CD8-positive, alpha-beta memory T cell (primary cell): ENCODE measurements around the gene DCAF12. TPM values are rescaled to one million over a fixed set of nuclear protein-coding genes. Genes with fewer than 3 reads are reported as not detected.
"Not testable (repeated sequence)": the region's sequence is repeated elsewhere in the genome, so short reads cannot be mapped to it uniquely, and the experiment has no call there.

Source experiments
- CTCF ChIA-PET: fragments of 350-600 bp; sonication (Branson Sonifier 250); formaldehyde crosslinking; loops from one replicate; lab custom pipeline; 2021; ENCODE audit warnings: antibody characterized with exemption; lab: Charles Lee
- POLR2A ChIA-PET: fragments of 350-600 bp; sonication (Branson Sonifier 250); formaldehyde crosslinking; loops from one replicate; lab custom pipeline; 2021; ENCODE audit warnings: antibody characterized with exemption; lab: Charles Lee
- DNase-seq, 5 donors: peaks; one replicate each; pipeline versions ENCODE4 v3.0.0 to v3.0.0-alpha.2; 2020 to 2022; ENCODE audit warnings: mixed read lengths in 1 of 5
- H3K27ac ChIP-seq: one replicate; pipeline ENCODE4 v1.7.0; 2013; ENCODE audit warnings: low read depth, mild to moderate bottlenecking, low read length, moderate library complexity
- H3K27me3 ChIP-seq: 2 replicates; pipeline ENCODE4 v1.7.0; 2013; ENCODE audit warnings: low read length, mild to moderate bottlenecking; ENCODE audit not compliant: insufficient read depth, poor library complexity, severe bottlenecking
- H3K36me3 ChIP-seq: 2 replicates; pipeline ENCODE4 v1.7.0; 2013; ENCODE audit warnings: mild to moderate bottlenecking, low read length, moderate library complexity; ENCODE audit not compliant: insufficient read depth
- H3K4me1 ChIP-seq: 2 replicates; pipeline ENCODE4 v1.7.0; 2013; ENCODE audit warnings: mild to moderate bottlenecking, low read length, moderate library complexity; ENCODE audit not compliant: insufficient read depth
- H3K4me3 ChIP-seq: 2 replicates; pipeline ENCODE4 v1.7.0; 2013; ENCODE audit warnings: mild to moderate bottlenecking, low read length
- H3K9me3 ChIP-seq: 2 replicates; pipeline ENCODE4 v1.7.0; 2013; ENCODE audit warnings: mild to moderate bottlenecking, low read length
- H3K27ac Mint-ChIP-seq, 8 donors: one replicate each; pipeline ENCODE4 v1.8.0; 2020 to 2021; ENCODE audit warnings: mixed read lengths in 8 of 8, mild to moderate bottlenecking in 6 of 8, inconsistent platforms in 3 of 8, moderate library complexity in 3 of 8
- H3K27me3 Mint-ChIP-seq, 2 donors: one replicate each; pipeline ENCODE4 v1.8.0; 2020 to 2021; ENCODE audit warnings: mixed read lengths in 2 of 2, mild to moderate bottlenecking in 1 of 2, moderate library complexity in 1 of 2
- H3K36me3 Mint-ChIP-seq, 3 donors: one replicate each; pipeline ENCODE4 v1.8.0; 2020 to 2021; ENCODE audit warnings: mixed read lengths in 3 of 3, inconsistent platforms in 1 of 3, mild to moderate bottlenecking in 1 of 3
- H3K4me1 Mint-ChIP-seq, 3 donors: one replicate each; pipeline ENCODE4 v1.8.0; 2020 to 2021; ENCODE audit warnings: mixed read lengths in 3 of 3, inconsistent platforms in 1 of 3, mild to moderate bottlenecking in 1 of 3
- H3K4me3 Mint-ChIP-seq, 7 donors: one replicate each; pipeline ENCODE4 v1.8.0; 2020 to 2021; ENCODE audit warnings: mixed read lengths in 7 of 7, mild to moderate bottlenecking in 6 of 7, moderate library complexity in 4 of 7, inconsistent platforms in 2 of 7
- H3K9me3 Mint-ChIP-seq, 5 donors: one replicate each; pipeline ENCODE4 v1.8.0; 2020 to 2022; ENCODE audit warnings: mixed read lengths in 5 of 5, mild to moderate bottlenecking in 3 of 5, moderate library complexity in 2 of 5, inconsistent platforms in 1 of 5
- polyA plus RNA-seq: library from polyadenylated mRNA; unstranded; fragments of 300-500 nt; fragmentation: Illumina TruSeq; gene quantifications from one replicate; pipeline ENCODE4 v1.2.3, GENCODE V29; 2021
- total RNA-seq, 2 experiments: library from RNA; stranded (reverse); gene quantifications; one replicate each; pipeline ENCODE4 v1.2.3, GENCODE V29; 2021

DCAF12 gene
- total and polyA plus RNA-seq, 3 experiments from 2014 or later, result 18.4 to 49.2 (median 43.0) TPM

- H3K4me3 ChIP-seq, H3K4me3 Mint-ChIP-seq, H3K27me3 ChIP-seq, H3K36me3 ChIP-seq, POLR2A ChIA-PET, H3K27ac ChIP-seq, H3K4me1 ChIP-seq, H3K9me3 Mint-ChIP-seq, H3K27ac Mint-ChIP-seq, H3K9me3 ChIP-seq, H3K27me3 Mint-ChIP-seq, DNase-seq, CTCF ChIA-PET: not testable (repeated sequence)
- Mint-ChIP-seq H3K4me1 (peaks cover 16 to 23% (median 18%) of the 10 kb centered on the region in 3 donors), H3K36me3 (peaks cover 0 to 26% (median 2%) of the 10 kb centered on the region in 3 donors)
Observed at GRCh38 chr9:34038851-34039250, 87.6 kb downstream of the DCAF12 start.

GRCh38 chr9:34037626-34038025, 88.9 kb downstream of the DCAF12 start:
- no peak overlapping the region for H3K27ac ChIP-seq
- H3K4me3 Mint-ChIP-seq, result no peak overlapping the region
- CTCF ChIA-PET, result no interaction called here
- no peak for DNase-seq
- H3K4me3 ChIP-seq, result no peak overlapping the region
- no peaks in the 10 kb centered on the region for H3K27me3 ChIP-seq
- peaks cover 0 to 23% (median 2%) of the 10 kb centered on the region in 3 donors for H3K36me3 Mint-ChIP-seq
- H3K36me3 ChIP-seq, result no peaks in the 10 kb centered on the region
- no peaks in the 10 kb centered on the region for H3K9me3 ChIP-seq
- no peaks in the 10 kb centered on the region for H3K9me3 Mint-ChIP-seq
- peaks cover 21 to 23% (median 23%) of the 10 kb centered on the region in 3 donors for H3K4me1 Mint-ChIP-seq
- H3K27me3 Mint-ChIP-seq, result no peaks in the 10 kb centered on the region
- H3K4me1 ChIP-seq, result no peaks in the 10 kb centered on the region
- POLR2A ChIA-PET, result no interaction called here
- no peak overlapping the region for H3K27ac Mint-ChIP-seq

- H3K4me1 ChIP-seq, result no peaks in the 10 kb centered on the region
- no peaks in the 10 kb centered on the region for H3K27me3 ChIP-seq
- peaks cover 23 to 27% (median 23%) of the 10 kb centered on the region in 3 donors for H3K4me1 Mint-ChIP-seq
- ChIA-PET POLR2A (no interaction called here), CTCF (interaction anchor here (0.7 kb wide), 1 partner anchor 19 kb away, joined by 3 read pairs; no protein-coding TSS in a partner anchor)
- no peak overlapping the region for H3K4me3 Mint-ChIP-seq
- H3K27me3 Mint-ChIP-seq, result no peaks in the 10 kb centered on the region
- no peaks in the 10 kb centered on the region for H3K9me3 ChIP-seq
- no peak overlapping the region for H3K27ac ChIP-seq
- no peaks in the 10 kb centered on the region for H3K9me3 Mint-ChIP-seq
- no peaks in the 10 kb centered on the region for H3K36me3 ChIP-seq
- no peak for DNase-seq
- no peak overlapping the region for H3K27ac Mint-ChIP-seq
- H3K4me3 ChIP-seq, result no peak overlapping the region
- H3K36me3 Mint-ChIP-seq, result peaks cover 0 to 21% (median 6%) of the 10 kb centered on the region in 3 donors
Observed at GRCh38 chr9:34036625-34037024, 89.9 kb downstream of the DCAF12 start.

Other genes starting within 250 kb of the DCAF12 start
- gene UBAP2, start 77.8 kb downstream of the DCAF12 start, total RNA-seq, result 10 to 100 TPM; 50.0 to 51.7 TPM
- gene UBAP2, start 77.8 kb downstream of the DCAF12 start, polyA plus RNA-seq, result 16.3 TPM
- gene UBAP1, start 52.3 kb upstream of the DCAF12 start, total RNA-seq, result 10 to 100 TPM; 39.0 to 39.7 TPM
- gene UBAP1, start 52.3 kb upstream of the DCAF12 start, polyA plus RNA-seq, result 50.2 TPM
- 1 to 10 TPM; 6.0 to 6.7 TPM for gene KIF24, start 202.6 kb upstream of the DCAF12 start, total RNA-seq
- gene KIF24, start 202.6 kb upstream of the DCAF12 start, polyA plus RNA-seq, result not detected
- gene NUDT2, start 202.9 kb upstream of the DCAF12 start, total RNA-seq, result 10 to 100 TPM; 27.9 to 30.4 TPM
- 24.6 TPM for gene NUDT2, start 202.9 kb upstream of the DCAF12 start, polyA plus RNA-seq